NB4 (cell line): Measurements from ENCODE around the gene PYGM.

Experiments used
- CTCF ChIP-seq: IDR thresholded peaks from one replicate; pipeline ENCODE4 v1.5.1; 2012; ENCODE audit warnings: low read depth, low read length
- MYC ChIP-seq: IDR thresholded peaks from 2 replicates; pipeline ENCODE4 v1.6.1; 2011; ENCODE audit warnings: low read depth, low read length
- POLR2A ChIP-seq: IDR thresholded peaks from 2 replicates; pipeline ENCODE4 v1.6.1; 2011; ENCODE audit warnings: mild to moderate bottlenecking; ENCODE audit not compliant: insufficient read length; ENCODE audit errors: extremely low read depth

- TF ChIP-seq CTCF (no peak), MYC (no peak), POLR2A (no peak)
Observed at GRCh38 chr11:64739871-64740270, 19.9 kb downstream of the PYGM start.
